Psoas muscle (tissue), 8 donors: Measurements from ENCODE around the gene MAP3K2. TPM values are rescaled to one million over a fixed set of nuclear protein-coding genes. Genes with fewer than 3 reads are reported as not detected.

Experiments used
- ATAC-seq, 4 donors: fragments of 200-7000 bp; cut with Tn5 transposase; one replicate each; pipeline ENCODE4 v1.9.1; 2020; ENCODE audit warnings: moderate library complexity in 3 of 4, mild to moderate bottlenecking in 2 of 4
- DNase-seq, 2 donors: peaks; one replicate each; pipeline ENCODE4 v3.0.0-alpha.2; 2020
- H3K27ac ChIP-seq: fragments of 200-600 bp; one replicate; pipeline ENCODE4 v1.8.0; 2022
- H3K27me3 ChIP-seq, 3 donors: fragments of 200-600 bp in 1 of 3; one replicate each; pipeline versions ENCODE4 v1.6.1 to v1.8.0; 2013 to 2022; ENCODE audit warnings: low read length in 2 of 3, mild to moderate bottlenecking in 2 of 3, moderate library complexity in 1 of 3; ENCODE audit not compliant: insufficient read depth in 3 of 3
- H3K36me3 ChIP-seq, 2 donors: fragments of 200-600 bp in 1 of 2; one replicate each; pipeline versions ENCODE4 v1.6.1 to v1.8.0; 2013 to 2022; ENCODE audit warnings: low read depth in 1 of 2, mild to moderate bottlenecking in 1 of 2, moderate library complexity in 1 of 2; ENCODE audit not compliant: insufficient read depth in 1 of 2
- H3K4me1 ChIP-seq: fragments of 200-600 bp; one replicate; pipeline ENCODE4 v1.8.0; 2022
- H3K4me3 ChIP-seq: fragments of 200-600 bp; one replicate; pipeline ENCODE4 v1.8.0; 2022; ENCODE audit warnings: mild to moderate bottlenecking
- H3K9me3 ChIP-seq: fragments of 200-600 bp; one replicate; pipeline ENCODE4 v1.8.0; 2022
- WGBS, 3 donors: extraction: QIAGEN DNeasy Blood & Tissue Kit; methylation state at CpG; one replicate each; pipeline versions ENCODE4 v1.1.6 to v1.1.7; 2013; 5-methylcytosine and 5-hydroxymethylcytosine counted together
- intact Hi-C, 2 donors: fragments of 100-400 bp; cut with DNase I; formaldehyde crosslinking; loops; one replicate each; pipeline versions ENCODE4 v1.11.0 to v1.14.2; 2022
- polyA plus RNA-seq, 3 donors: library from polyadenylated mRNA; stranded (reverse); fragments of 200-250 nt; gene quantifications; one replicate each; pipeline ENCODE4 v1.2.3, GENCODE V29; 2013
- total RNA-seq, 4 donors: library from RNA; stranded (reverse); fragmentation: NEBNext Ultra II Directional in 2 of 4; extraction: Animal tissue kit (Norgen Biotek cat#: 25700) in 2 of 4; gene quantifications; one replicate each; pipeline versions ENCODE4 v1.2.1 to v1.2.4, GENCODE V29; 2021 to 2023
- TF ChIP-seq, protein P1 (sequence below): fragments of 200-600 bp; IDR thresholded peaks from one replicate; pipeline ENCODE4 v1.8.0; 2022; ENCODE audit warnings: antibody characterized with exemption
- donor health status: healthy with polysubstance abuse.
- donor health status: DM: no; HTN: no; CAD: no; lungs with moderate emphysema.
- donor health status: Bipolar disorder and iron deficiency.
- donor health status: healthy.
- donor health status: DM: yes; HTN: yes; CAD: no.
- donor health status: DM: no; HTN: no; CAD: no.
- donor health status: DM: no; HTN: no; CAD: no.
- donor health status: DM: yes; HTN: yes; CAD: no.

The MAP3K2 gene
- total and polyA plus RNA-seq, 7 donors = 4.2 to 37.1 (median 25.9) TPM

DNA sequence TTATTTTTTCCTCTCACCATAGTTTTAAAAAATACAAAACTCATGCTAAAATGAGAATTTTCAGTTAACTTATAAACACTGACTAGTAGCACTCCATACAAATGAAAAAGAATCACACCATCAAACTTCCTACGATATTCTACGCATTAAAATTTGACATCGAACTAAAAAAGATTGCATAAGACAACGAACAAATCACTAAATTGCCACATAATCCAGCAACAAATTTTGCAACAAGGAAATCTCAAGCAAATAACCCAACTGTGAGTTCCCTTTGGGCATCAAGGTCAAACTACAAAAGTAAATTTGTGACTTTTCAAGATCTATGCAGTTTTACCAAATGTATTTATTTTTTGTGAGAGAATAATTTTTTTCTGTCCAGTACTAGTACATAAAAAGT, 1.5 kb downstream of the MAP3K2 start:
- H3K27ac ChIP-seq = peak overlapping the region; percentile 100
- 40 to 52% (median 41%) methylated on average over 4 of the region's 4 CpGs for WGBS, 3 donors

DNA sequence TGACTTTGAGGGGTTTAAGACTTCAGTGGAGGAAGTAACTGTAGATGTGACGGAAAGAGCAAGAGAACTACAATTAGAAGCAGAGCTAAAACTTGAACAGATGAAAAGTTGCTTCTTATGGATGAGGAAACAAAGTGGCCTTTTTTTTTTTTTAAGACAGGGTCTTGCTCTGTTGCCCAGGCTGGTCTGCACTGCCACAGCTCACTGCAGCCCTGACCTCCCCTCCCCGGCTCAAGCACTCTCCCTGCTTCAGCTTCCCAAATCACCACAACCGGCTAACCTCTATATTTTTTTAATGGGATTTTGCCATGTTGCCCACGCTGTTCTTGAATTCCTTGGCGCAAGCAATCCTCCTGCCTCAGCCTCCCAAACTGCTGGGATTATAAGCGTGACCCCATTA, 3.2 kb downstream of the MAP3K2 start:
- intact Hi-C loops = no loop called here
- 82 to 89% (median 87%) methylated on average over 6 of the region's 6 CpGs for WGBS, 3 donors
- DNase-seq (no peak), ATAC-seq (no peak)
- TF ChIP-seq, protein P1, sequence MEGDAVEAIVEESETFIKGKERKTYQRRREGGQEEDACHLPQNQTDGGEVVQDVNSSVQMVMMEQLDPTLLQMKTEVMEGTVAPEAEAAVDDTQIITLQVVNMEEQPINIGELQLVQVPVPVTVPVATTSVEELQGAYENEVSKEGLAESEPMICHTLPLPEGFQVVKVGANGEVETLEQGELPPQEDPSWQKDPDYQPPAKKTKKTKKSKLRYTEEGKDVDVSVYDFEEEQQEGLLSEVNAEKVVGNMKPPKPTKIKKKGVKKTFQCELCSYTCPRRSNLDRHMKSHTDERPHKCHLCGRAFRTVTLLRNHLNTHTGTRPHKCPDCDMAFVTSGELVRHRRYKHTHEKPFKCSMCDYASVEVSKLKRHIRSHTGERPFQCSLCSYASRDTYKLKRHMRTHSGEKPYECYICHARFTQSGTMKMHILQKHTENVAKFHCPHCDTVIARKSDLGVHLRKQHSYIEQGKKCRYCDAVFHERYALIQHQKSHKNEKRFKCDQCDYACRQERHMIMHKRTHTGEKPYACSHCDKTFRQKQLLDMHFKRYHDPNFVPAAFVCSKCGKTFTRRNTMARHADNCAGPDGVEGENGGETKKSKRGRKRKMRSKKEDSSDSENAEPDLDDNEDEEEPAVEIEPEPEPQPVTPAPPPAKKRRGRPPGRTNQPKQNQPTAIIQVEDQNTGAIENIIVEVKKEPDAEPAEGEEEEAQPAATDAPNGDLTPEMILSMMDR = no peak
- Histone ChIP-seq H3K27me3 (no peaks in the 10 kb centered on the region), H3K4me1 (peaks cover 70% of the 10 kb centered on the region), H3K36me3 (no peaks in the 10 kb centered on the region), H3K4me3 (peak overlapping the region; percentile 100), H3K27ac (peak overlapping the region; percentile 100), H3K9me3 (no peaks in the 10 kb centered on the region)

More for the DNA sequence above, 1.5 kb downstream of the MAP3K2 start:
- ATAC-seq (no peak), DNase-seq (no peak)
- Histone ChIP-seq H3K4me3 (peak overlapping the region; percentile 100), H3K9me3 (no peaks in the 10 kb centered on the region), H3K27me3 (no peaks in the 10 kb centered on the region), H3K36me3 (no peaks in the 10 kb centered on the region), H3K4me1 (peaks cover 70% of the 10 kb centered on the region)
- intact Hi-C loops = no loop called here
- TF ChIP-seq, protein P1 = no peak

DNA sequence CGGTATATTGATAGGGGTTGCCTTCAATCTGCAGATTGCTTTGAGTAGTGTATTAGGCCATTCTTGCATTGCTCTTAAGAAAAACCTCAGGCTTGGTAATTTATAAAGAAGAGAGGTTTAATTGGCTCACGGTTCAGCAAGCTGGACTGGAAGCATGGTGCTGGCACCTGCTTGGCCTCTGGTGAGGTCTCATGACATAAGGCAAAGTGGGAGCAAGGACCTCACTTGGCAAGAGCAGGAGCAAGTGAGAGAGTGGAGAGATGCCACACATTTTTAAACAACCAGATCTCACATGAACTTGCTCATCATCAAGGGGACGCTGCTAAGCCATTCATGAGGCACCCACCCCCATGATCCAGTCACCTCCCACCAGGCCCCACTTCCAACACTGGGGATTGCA, 4.9 kb downstream of the MAP3K2 start:
- H3K9me3 ChIP-seq = no peaks in the 10 kb centered on the region
- no peak for DNase-seq
- TF ChIP-seq, protein P1 = no peak
- H3K36me3 ChIP-seq = no peaks in the 10 kb centered on the region
- H3K4me3 ChIP-seq = peak overlapping the region; percentile 7
- H3K4me1 ChIP-seq = peaks cover 70% of the 10 kb centered on the region
- intact Hi-C loops = no loop called here
- H3K27me3 ChIP-seq = no peaks in the 10 kb centered on the region
- ATAC-seq = no peak
- H3K27ac ChIP-seq = peak overlapping the region; percentile 100
- 32 to 40% (median 33%) methylated on average over 3 of the region's 3 CpGs for WGBS, 3 donors

DNA sequence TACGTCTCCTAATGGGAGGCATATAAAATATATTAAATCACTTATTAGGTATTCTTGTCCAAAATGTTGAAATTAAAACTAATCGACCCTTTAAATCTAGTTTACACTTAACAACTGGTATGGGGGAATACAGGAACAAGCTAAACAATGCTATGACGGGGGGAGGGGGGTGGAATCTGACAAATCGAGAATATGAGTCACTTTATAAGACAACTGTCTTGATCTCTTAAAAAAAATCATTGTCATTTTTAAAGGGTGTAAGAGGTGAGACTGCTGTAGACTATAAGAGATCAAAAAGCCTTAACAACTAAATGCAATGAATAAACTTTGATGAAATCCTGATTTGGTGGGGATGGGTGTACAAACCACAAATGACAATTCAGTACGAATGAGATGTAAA, 6.0 kb downstream of the MAP3K2 start:
- TF ChIP-seq, protein P1 = no peak
- H3K9me3 ChIP-seq = no peaks in the 10 kb centered on the region
- H3K27ac ChIP-seq = peak overlapping the region; percentile 100
- H3K4me1 ChIP-seq = peaks cover 74% of the 10 kb centered on the region
- intact Hi-C loops = no loop called here
- H3K27me3 ChIP-seq = no peaks in the 10 kb centered on the region
- no peaks in the 10 kb centered on the region for H3K36me3 ChIP-seq
- WGBS, 3 donors = 45 to 56% (median 49%) methylated on average over 5 of the region's 5 CpGs
- DNase-seq (no peak), ATAC-seq (no peak)
- H3K4me3 ChIP-seq = peak overlapping the region; percentile 10

DNA sequence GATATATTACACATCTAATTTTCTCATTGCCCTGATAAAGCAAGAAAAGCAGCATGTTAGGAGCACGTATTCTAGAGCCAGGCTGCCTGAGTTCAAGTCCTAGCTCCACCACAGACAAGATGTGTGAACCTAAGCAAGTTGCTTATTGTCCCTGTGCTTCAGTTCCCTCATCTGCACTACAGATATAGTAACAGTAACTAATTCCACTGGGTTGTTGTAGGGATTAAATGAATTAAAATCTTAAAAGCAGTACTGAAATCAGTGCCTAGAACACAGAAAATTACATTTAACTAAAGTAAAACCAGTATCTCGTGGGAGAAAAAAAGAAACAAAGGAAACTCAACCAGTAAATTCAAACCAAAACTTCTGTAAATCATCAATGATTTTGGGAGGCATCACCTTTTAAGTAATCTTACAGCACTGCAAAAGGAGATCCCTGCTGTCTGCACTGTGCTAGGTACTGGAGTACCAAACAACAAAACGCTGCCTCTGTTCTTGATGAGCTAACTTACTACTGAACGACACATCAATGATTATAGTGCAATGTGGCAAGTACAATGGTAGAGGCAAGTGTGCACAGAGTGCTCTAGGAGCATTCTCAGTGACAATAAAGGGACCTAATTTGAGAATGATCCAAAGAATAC, 7.9 kb downstream of the MAP3K2 start:
- H3K27me3 ChIP-seq = no peaks in the 10 kb centered on the region
- H3K27ac ChIP-seq = no peak overlapping the region
- no peak for DNase-seq
- ATAC-seq = no peak
- intact Hi-C loops = no loop called here
- no peak overlapping the region for H3K4me3 ChIP-seq
- 80 to 87% (median 86%) methylated on average over 4 of the region's 4 CpGs for WGBS, 3 donors
- TF ChIP-seq, protein P1 = no peak
- peaks cover 4% of the 10 kb centered on the region for H3K9me3 ChIP-seq
- H3K36me3 ChIP-seq = no peaks in the 10 kb centered on the region
- peaks cover 60% of the 10 kb centered on the region for H3K4me1 ChIP-seq
